Measurements from ENCODE around the gene SGSM1. TPM values are rescaled to one million over a fixed set of nuclear protein-coding genes. Genes with fewer than 3 reads are reported as not detected.
A peak's percentile ranks its signal among the peaks of the same experiment; 100 is the strongest.

Gene SGSM1
- total RNA-seq, 4 donors from 2014 or later = 1.7 to 6.3 (median 3.7) TPM

GRCh38 chr22:24761888-24762675 is 43.9 kb upstream of the SGSM1 start:
- Histone ChIP-seq H3K36me3 (no peaks in the 10 kb centered on the region), H3K27ac (no peak overlapping the region), H3K4me1 (no peaks in the 10 kb centered on the region), H3K27me3 (peaks cover 28% of the 10 kb centered on the region), H3K4me3 (no peak overlapping the region), H3K9me3 (no peaks in the 10 kb centered on the region)
- no peak for DNase-seq (ENCODE audit: low spot score in 2 of 2)
- TF ChIP-seq POLR2A (IDR thresholded peaks at IDR 0.05) (no peak), CTCF (IDR thresholded peaks at IDR 0.05) (no peak), EP300 (IDR thresholded peaks at IDR 0.05) (no peak), POLR2AphosphoS5 (IDR thresholded peaks at IDR 0.05) (no peak)
- WGBS = 78% methylated on average over 10 of the region's 10 CpGs

GRCh38 chr22:24763872-24764485 is 42.0 kb upstream of the SGSM1 start:
- H3K4me3 ChIP-seq = no peak overlapping the region
- TF ChIP-seq POLR2AphosphoS5 (IDR thresholded peaks at IDR 0.05) = no peak
- TF ChIP-seq EP300 (IDR thresholded peaks at IDR 0.05) = no peak
- TF ChIP-seq CTCF (IDR thresholded peaks at IDR 0.05) = no peak
- TF ChIP-seq POLR2A (IDR thresholded peaks at IDR 0.05) = no peak
- no peaks in the 10 kb centered on the region for H3K9me3 ChIP-seq
- H3K27me3 ChIP-seq = peaks cover 28% of the 10 kb centered on the region
- no peak overlapping the region for H3K27ac ChIP-seq
- WGBS = 78% methylated on average over 37 of the region's 38 CpGs
- no peaks in the 10 kb centered on the region for H3K36me3 ChIP-seq
- DNase-seq (ENCODE audit: low spot score in 2 of 2) = no peak
- H3K4me1 ChIP-seq = no peaks in the 10 kb centered on the region

GRCh38 chr22:24765166-24765565 is 40.8 kb upstream of the SGSM1 start:
- TF ChIP-seq CTCF (IDR thresholded peaks at IDR 0.05) (no peak), POLR2A (IDR thresholded peaks at IDR 0.05) (no peak), EP300 (IDR thresholded peaks at IDR 0.05) (no peak), POLR2AphosphoS5 (IDR thresholded peaks at IDR 0.05) (no peak)
- Histone ChIP-seq H3K36me3 (no peaks in the 10 kb centered on the region), H3K4me1 (no peaks in the 10 kb centered on the region), H3K4me3 (no peak overlapping the region), H3K27ac (no peak overlapping the region), H3K9me3 (no peaks in the 10 kb centered on the region), H3K27me3 (peaks cover 28% of the 10 kb centered on the region)
- DNase-seq (ENCODE audit: low spot score in 2 of 2) = no peak
- WGBS = 60% methylated on average over 5 of the region's 5 CpGs

GRCh38 chr22:24768537-24769374 is 37.3 kb upstream of the SGSM1 start:
- Histone ChIP-seq H3K27ac (no peak overlapping the region), H3K4me3 (no peak overlapping the region), H3K4me1 (no peaks in the 10 kb centered on the region), H3K27me3 (peaks cover 15% of the 10 kb centered on the region), H3K9me3 (no peaks in the 10 kb centered on the region), H3K36me3 (no peaks in the 10 kb centered on the region)
- DNase-seq (ENCODE audit: low spot score in 2 of 2) = no peak
- 49% methylated on average over 8 of the region's 8 CpGs for WGBS
- peak in 1 of 2 donors; percentile 61 for TF ChIP-seq CTCF (IDR thresholded peaks at IDR 0.05)
- TF ChIP-seq POLR2A (IDR thresholded peaks at IDR 0.05) = no peak

Data from suprapubic skin (tissue), 4 donors.